SK-N-MC (cell line): ENCODE measurements around the gene CYTH1.

ENCODE experiments used
- DNase-seq: peaks from one replicate; pipeline ENCODE4 v3.0.0-alpha.2; 2011; ENCODE audit warnings: low read depth, low spot score
- H3K27ac ChIP-seq: fragments of 200-600 bp; sonication (generic); 2 replicates; pipeline ENCODE4 v1.5.1; 2016; ENCODE audit warnings: mixed run types
- H3K36me3 ChIP-seq: fragments of 200-600 bp; sonication (generic); 2 replicates; pipeline ENCODE4 v1.6.1; 2017; ENCODE audit warnings: antibody characterized with exemption, low read length, mixed read lengths; ENCODE audit not compliant: insufficient read depth
- H3K4me3 ChIP-seq: fragments of 200-600 bp; sonication (generic); 2 replicates; pipeline ENCODE4 v1.5.1; 2016
- H3K9ac ChIP-seq: fragments of 200-600 bp; sonication (generic); 2 replicates; pipeline ENCODE4 v1.8.0; 2017; ENCODE audit warnings: mixed run types, mixed read lengths; ENCODE audit not compliant: insufficient read length
- H3K9me3 ChIP-seq: fragments of 200-600 bp; sonication (generic); 2 replicates; pipeline ENCODE4 v1.6.1; 2017; ENCODE audit warnings: low read depth, mild to moderate bottlenecking, antibody characterized with exemption, low read length, moderate library complexity, mixed read lengths
- EZH2 ChIP-seq: fragments of 200-600 bp; sonication (generic); IDR thresholded peaks from one replicate; pipeline ENCODE4 v1.6.1; 2017; ENCODE audit warnings: antibody characterized with exemption
- FOXP2 ChIP-seq: optimal IDR thresholded peaks from 2 replicates; pipeline ENCODE3; 2011; ENCODE audit warnings: mild to moderate bottlenecking, moderate library complexity; ENCODE audit not compliant: insufficient read depth; ENCODE audit errors: extremely low read length, control extremely low read depth
- POLR2AphosphoS5 ChIP-seq: IDR thresholded peaks from 2 replicates; pipeline ENCODE4 v1.6.1; 2012; ENCODE audit warnings: mild to moderate bottlenecking, low read depth, low read length, borderline replicate concordance

CYTH1 gene

GRCh38 chr17:78665387-78665951, 116.6 kb downstream of the CYTH1 start:
- Histone ChIP-seq H3K36me3 (no peaks in the 10 kb centered on the region), H3K27ac (no peak overlapping the region), H3K9ac (no peak overlapping the region), H3K9me3 (no peaks in the 10 kb centered on the region), H3K4me3 (no peak overlapping the region)
- TF ChIP-seq POLR2AphosphoS5 (no peak), FOXP2 (no peak), EZH2 (no peak)
- DNase-seq = no peak

GRCh38 chr17:78664476-78665386, 117.3 kb downstream of the CYTH1 start:
- H3K4me3 ChIP-seq = no peak overlapping the region
- no peak overlapping the region for H3K9ac ChIP-seq
- no peaks in the 10 kb centered on the region for H3K9me3 ChIP-seq
- no peaks in the 10 kb centered on the region for H3K36me3 ChIP-seq
- TF ChIP-seq EZH2 = no peak
- TF ChIP-seq POLR2AphosphoS5 = no peak
- TF ChIP-seq FOXP2 = no peak
- no peak overlapping the region for H3K27ac ChIP-seq
- no peak for DNase-seq

- H3K4me3 ChIP-seq = no peak overlapping the region
- peak; percentile 35 for DNase-seq
- TF ChIP-seq EZH2 = no peak
- peak; percentile 14 for TF ChIP-seq FOXP2
- no peak overlapping the region for H3K9ac ChIP-seq
- no peaks in the 10 kb centered on the region for H3K9me3 ChIP-seq
- H3K27ac ChIP-seq = no peak overlapping the region
- H3K36me3 ChIP-seq = no peaks in the 10 kb centered on the region
Observed at GRCh38 chr17:78661093-78661770, 120.8 kb downstream of the CYTH1 start.

- Histone ChIP-seq H3K4me3 (no peak overlapping the region), H3K36me3 (no peaks in the 10 kb centered on the region), H3K9me3 (no peaks in the 10 kb centered on the region), H3K27ac (no peak overlapping the region), H3K9ac (no peak overlapping the region)
- TF ChIP-seq POLR2AphosphoS5 = no peak
- no peak for TF ChIP-seq FOXP2
- TF ChIP-seq EZH2 = no peak
- DNase-seq = no peak
Observed at GRCh38 chr17:78659546-78659945, 122.5 kb downstream of the CYTH1 start.

- no peak overlapping the region for H3K4me3 ChIP-seq
- H3K36me3 ChIP-seq = no peaks in the 10 kb centered on the region
- H3K9me3 ChIP-seq = no peaks in the 10 kb centered on the region
- TF ChIP-seq POLR2AphosphoS5 = no peak
- no peak for TF ChIP-seq EZH2
- DNase-seq = no peak
- H3K9ac ChIP-seq = no peak overlapping the region
- H3K27ac ChIP-seq = no peak overlapping the region
Observed at GRCh38 chr17:78658281-78658785, 123.7 kb downstream of the CYTH1 start.

- no peaks in the 10 kb centered on the region for H3K9me3 ChIP-seq
- no peak overlapping the region for H3K9ac ChIP-seq
- no peak for DNase-seq
- H3K27ac ChIP-seq = no peak overlapping the region
- TF ChIP-seq FOXP2 = no peak
- no peak for TF ChIP-seq POLR2AphosphoS5
- TF ChIP-seq EZH2 = no peak
- no peak overlapping the region for H3K4me3 ChIP-seq
- H3K36me3 ChIP-seq = no peaks in the 10 kb centered on the region
Observed at GRCh38 chr17:78655251-78655940, 126.7 kb downstream of the CYTH1 start.

- Histone ChIP-seq H3K9me3 (no peaks in the 10 kb centered on the region), H3K9ac (no peak overlapping the region), H3K36me3 (no peaks in the 10 kb centered on the region)
Observed at GRCh38 chr17:78654325-78654724, 127.7 kb downstream of the CYTH1 start.

GRCh38 chr17:78653382-78653781, 128.7 kb downstream of the CYTH1 start:
- H3K4me3 ChIP-seq = no peak overlapping the region
- TF ChIP-seq FOXP2 = no peak
- no peak for TF ChIP-seq POLR2AphosphoS5
- no peak for TF ChIP-seq EZH2
- no peak overlapping the region for H3K9ac ChIP-seq
- H3K9me3 ChIP-seq = no peaks in the 10 kb centered on the region
- no peak overlapping the region for H3K27ac ChIP-seq
- DNase-seq = no peak
- no peaks in the 10 kb centered on the region for H3K36me3 ChIP-seq

More at GRCh38 chr17:78654325-78654724, 127.7 kb downstream of the CYTH1 start:
- TF ChIP-seq EZH2 = no peak
- TF ChIP-seq POLR2AphosphoS5 = no peak
- TF ChIP-seq FOXP2 = no peak
- H3K4me3 ChIP-seq = no peak overlapping the region
- no peak for DNase-seq
- H3K27ac ChIP-seq = no peak overlapping the region

GRCh38 chr17:78652913-78653312, 129.2 kb downstream of the CYTH1 start:
- TF ChIP-seq POLR2AphosphoS5 (no peak), FOXP2 (no peak), EZH2 (no peak)
- Histone ChIP-seq H3K9me3 (no peaks in the 10 kb centered on the region), H3K27ac (no peak overlapping the region), H3K9ac (no peak overlapping the region), H3K4me3 (no peak overlapping the region), H3K36me3 (no peaks in the 10 kb centered on the region)
- DNase-seq = no peak
